ENCODE measurements around the gene LPAR3. TPM values are rescaled to one million over a fixed set of nuclear protein-coding genes. Genes with fewer than 3 reads are reported as not detected.

LPAR3 gene
- total RNA-seq, 1 donor from 2014 or later, result 0.82 TPM

DNA sequence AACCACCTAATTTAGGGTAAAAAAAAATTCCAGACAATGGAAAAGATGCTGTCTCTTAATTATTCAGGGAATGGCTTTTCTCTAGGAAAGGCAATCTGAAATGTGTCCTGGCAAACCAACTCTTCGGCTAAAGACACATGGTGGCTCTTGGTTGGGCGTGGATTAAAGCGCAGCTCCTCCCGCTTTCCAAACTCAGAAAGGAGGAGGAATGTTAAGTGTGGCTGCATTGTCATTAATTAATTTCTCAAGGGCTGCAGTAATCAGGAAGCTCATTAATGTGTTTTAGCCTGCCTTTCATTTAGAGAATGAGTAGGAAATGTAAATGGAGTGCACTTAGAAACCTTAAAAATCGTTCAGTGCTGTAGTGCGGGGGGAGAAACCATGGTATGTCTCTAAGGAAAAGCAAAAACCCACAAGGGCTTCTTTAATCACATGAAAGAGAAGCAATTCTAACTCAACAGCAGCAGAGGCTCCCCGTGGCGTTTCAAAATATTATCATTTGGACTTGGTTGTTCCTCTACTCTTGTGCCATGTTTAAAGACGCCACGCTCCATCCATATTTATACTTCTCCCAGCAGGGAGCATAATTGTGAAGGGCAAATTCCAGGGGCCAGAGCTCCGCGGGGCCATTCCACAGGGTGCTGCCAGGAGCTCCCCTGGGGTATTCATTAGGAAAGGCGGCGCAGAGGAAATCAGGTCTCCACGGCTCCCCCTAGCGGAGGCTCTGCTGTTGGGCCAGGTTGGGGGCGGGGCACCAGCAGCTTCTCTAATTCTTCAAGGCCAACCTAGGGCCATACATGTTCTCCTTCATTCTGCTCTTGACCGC lies 110.8 kb downstream of the LPAR3 start:
- DNase-seq (ENCODE audit: low spot score in 2 of 2) (no peak), FAIRE-seq (no peak)

GRCh38 chr1:84780000-84780716 lies 112.8 kb downstream of the LPAR3 start:
- DNase-seq (ENCODE audit: low spot score in 2 of 2) (no peak), FAIRE-seq (no peak)

- no peak for DNase-seq (ENCODE audit: low spot score in 2 of 2)
- FAIRE-seq, result no peak
Measured at GRCh38 chr1:84776639-84777038, 116.4 kb downstream of the LPAR3 start.

- no peak for FAIRE-seq
- DNase-seq (ENCODE audit: low spot score in 2 of 2), result no peak
Measured at GRCh38 chr1:84775535-84775920, 117.5 kb downstream of the LPAR3 start.

DNA sequence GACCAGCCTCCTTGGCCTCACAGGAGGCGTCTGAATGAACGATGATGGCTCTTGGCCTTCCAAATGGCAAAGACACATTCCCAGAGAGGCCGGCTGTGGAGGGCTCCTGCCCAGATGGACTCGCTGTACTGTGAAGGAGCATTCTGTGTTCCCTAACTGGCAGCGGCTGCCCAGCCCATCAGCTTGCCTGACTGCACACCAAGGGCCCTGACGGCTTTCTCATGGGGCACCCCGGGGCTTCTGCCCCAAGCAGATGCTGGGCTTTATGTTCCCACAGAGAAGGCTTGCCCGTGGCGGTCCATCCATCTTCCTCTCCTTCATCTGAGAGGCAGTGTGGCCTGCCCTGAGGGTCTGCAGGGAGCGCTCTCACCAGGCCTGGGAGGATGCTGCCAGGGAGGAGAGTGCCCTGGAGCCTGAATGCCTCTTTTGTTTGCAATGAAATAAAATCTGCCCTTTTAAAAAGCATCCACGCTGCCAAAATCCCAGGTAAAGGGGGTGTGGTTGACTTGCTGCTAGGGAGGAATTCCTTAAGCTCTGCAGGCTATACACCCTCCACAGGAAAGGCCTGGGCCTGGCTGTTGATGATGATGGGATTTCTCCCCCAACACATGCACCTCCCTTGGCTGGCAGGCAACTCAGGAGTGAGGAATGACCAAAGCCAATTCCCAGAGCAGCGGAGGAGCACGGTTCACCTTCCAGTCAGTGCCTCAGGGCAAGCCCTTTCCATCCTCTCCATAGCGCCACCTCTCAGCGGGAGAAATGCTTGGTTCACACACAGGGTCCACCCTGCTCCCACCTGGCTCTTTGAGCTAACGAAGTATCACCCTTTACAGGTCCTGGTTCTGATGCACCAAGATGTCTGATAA lies 118.1 kb downstream of the LPAR3 start:
- DNase-seq (ENCODE audit: low spot score in 2 of 2) (no peak), FAIRE-seq (no peak)

DNA sequence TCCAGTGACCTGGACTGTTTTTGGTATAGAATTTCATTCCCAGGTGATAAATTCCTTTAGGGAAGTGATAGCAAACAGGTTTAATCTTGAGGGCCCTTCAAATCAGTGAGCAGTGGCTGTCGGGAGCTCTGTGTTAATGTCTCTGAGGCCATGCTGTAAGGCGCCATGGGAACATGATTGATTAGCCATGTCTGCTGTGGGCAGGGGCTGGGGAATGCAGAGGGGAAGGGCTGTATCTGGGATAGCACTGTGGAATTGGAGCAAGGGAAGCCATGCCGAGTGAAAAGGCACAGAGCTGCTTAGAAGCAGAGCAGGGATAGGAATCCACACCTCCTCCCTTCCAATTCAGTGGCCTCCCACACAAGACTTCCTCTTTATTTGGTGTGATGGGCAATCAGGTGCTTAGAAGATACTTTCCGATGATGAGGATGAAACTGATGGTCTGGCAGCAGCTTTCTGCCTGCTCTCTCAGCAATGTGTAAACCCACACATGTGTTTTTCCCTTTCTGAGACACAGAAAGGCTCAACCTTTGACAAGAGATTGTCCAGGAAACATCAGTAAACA lies 119.0 kb downstream of the LPAR3 start:
- FAIRE-seq (no peak), DNase-seq (ENCODE audit: low spot score in 2 of 2) (no peak)

GRCh38 chr1:84773195-84773594 lies 119.8 kb downstream of the LPAR3 start:
- FAIRE-seq (no peak), DNase-seq (ENCODE audit: low spot score in 2 of 2) (no peak)

GRCh38 chr1:84772428-84772943 lies 120.5 kb downstream of the LPAR3 start:
- peak in 1 of 2 donors; percentile 75 for DNase-seq (ENCODE audit: low spot score in 2 of 2)
- FAIRE-seq, result no peak

GRCh38 chr1:84771895-84772294 lies 121.1 kb downstream of the LPAR3 start:
- DNase-seq (ENCODE audit: low spot score in 2 of 2) (no peak), FAIRE-seq (no peak)

GRCh38 chr1:84770481-84770880 lies 122.5 kb downstream of the LPAR3 start:
- DNase-seq (ENCODE audit: low spot score in 2 of 2) (no peak), FAIRE-seq (no peak)

GRCh38 chr1:84769636-84770035 lies 123.4 kb downstream of the LPAR3 start:
- no peak for FAIRE-seq

GRCh38 chr1:84768634-84769033 lies 124.4 kb downstream of the LPAR3 start:
- no peak for DNase-seq (ENCODE audit: low spot score in 2 of 2)
- no peak for FAIRE-seq

More at GRCh38 chr1:84769636-84770035, 123.4 kb downstream of the LPAR3 start:
- DNase-seq (ENCODE audit: low spot score in 2 of 2), result no peak

- FAIRE-seq (no peak), DNase-seq (ENCODE audit: low spot score in 2 of 2) (no peak)
Measured at GRCh38 chr1:84763912-84764680, 128.9 kb downstream of the LPAR3 start.

DNA sequence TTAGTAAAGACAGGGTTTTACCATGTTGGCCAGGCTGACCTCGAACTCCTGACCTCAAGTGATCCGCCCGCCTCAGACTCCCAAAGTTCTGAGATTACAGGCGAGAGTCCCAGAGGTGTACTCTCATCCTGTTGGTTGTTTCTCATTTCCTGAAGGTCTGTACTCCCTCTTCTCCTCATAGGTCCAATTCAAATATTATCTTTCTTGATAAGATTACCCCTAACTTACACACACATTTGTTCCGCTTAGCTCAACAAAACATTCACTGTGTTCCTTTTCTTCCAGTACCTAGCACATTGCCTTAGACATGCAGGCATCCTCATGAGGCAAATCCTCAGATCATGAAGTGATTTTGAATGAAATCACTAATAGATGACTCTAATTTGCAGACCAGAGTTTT lies 130.3 kb downstream of the LPAR3 start:
- FAIRE-seq, result no peak
- no peak for DNase-seq (ENCODE audit: low spot score in 2 of 2)

Other genes starting within 250 kb of the LPAR3 start
- 58.7 TPM for gene SSX2IP, start 202.7 kb downstream of the LPAR3 start, total RNA-seq
- gene MCOLN2, start 103.9 kb upstream of the LPAR3 start, total RNA-seq, result not detected
- not detected for gene MCOLN3, start 155.3 kb upstream of the LPAR3 start, total RNA-seq

Measured in frontal cortex (tissue), 4 donors.